GM21717 (cell line): ENCODE results near the gene P2RX2.

ENCODE experiments used
- ATAC-seq: cut with Tn5 transposase; IDR thresholded peaks from one replicate; pipeline ENCODE4 v1.9.1; 2021; ENCODE audit warnings: mild to moderate bottlenecking, moderate library complexity; ENCODE audit not compliant: unreplicated experiment

P2RX2 gene

GRCh38 chr12:132659146-132659545, 40.6 kb downstream of the P2RX2 start:
- ATAC-seq, result no peak

GRCh38 chr12:132660052-132660451, 41.5 kb downstream of the P2RX2 start:
- ATAC-seq, result no peak

GRCh38 chr12:132660996-132661395, 42.4 kb downstream of the P2RX2 start:
- ATAC-seq, result no peak

GRCh38 chr12:132661972-132662371, 43.4 kb downstream of the P2RX2 start:
- ATAC-seq, result no peak

- ATAC-seq, result no peak
These were observed 44.6 kb downstream of the P2RX2 start for GRCh38 chr12:132662901-132663755.

GRCh38 chr12:132664206-132665148, 45.9 kb downstream of the P2RX2 start:
- ATAC-seq, result no peak

- ATAC-seq, result no peak
These were observed 46.5 kb downstream of the P2RX2 start for GRCh38 chr12:132665149-132665491.

GRCh38 chr12:132665794-132666193, 47.2 kb downstream of the P2RX2 start:
- no peak for ATAC-seq

GRCh38 chr12:132668191-132669088, 49.9 kb downstream of the P2RX2 start:
- no peak for ATAC-seq

GRCh38 chr12:132669166-132669879, 50.7 kb downstream of the P2RX2 start:
- no peak for ATAC-seq
